H9 (cell line): Measurements from ENCODE around the gene GVQW3. TPM values are rescaled to one million over a fixed set of nuclear protein-coding genes. Genes with fewer than 3 reads are reported as not detected.
A peak's percentile ranks its signal among the peaks of the same experiment; 100 is the strongest.

Experiments used
- DNase-seq: peaks from one replicate; pipeline ENCODE4 v3.0.0-alpha.2; 2017
- H2AFZ ChIP-seq: one replicate; pipeline ENCODE4 v1.6.1; 2013; ENCODE audit warnings: mild to moderate bottlenecking, low read length, control low read depth, moderate library complexity
- H2AK5ac ChIP-seq: 2 replicates; pipeline ENCODE4 v1.6.1; 2013; ENCODE audit warnings: low read length, control low read depth, mixed read lengths; ENCODE audit not compliant: insufficient read length
- H2BK120ac ChIP-seq: one replicate; pipeline ENCODE4 v1.6.1; 2013; ENCODE audit warnings: low read depth, mild to moderate bottlenecking, low read length, control low read depth, inconsistent platforms; ENCODE audit not compliant: poor library complexity, severe bottlenecking
- H2BK12ac ChIP-seq: 2 replicates; pipeline ENCODE4 v1.6.1; 2013; ENCODE audit warnings: low read length, control low read depth, mixed read lengths, low read depth; ENCODE audit not compliant: insufficient read length
- H2BK15ac ChIP-seq: 2 replicates; pipeline ENCODE4 v1.6.1; 2013; ENCODE audit warnings: low read depth, low read length, control low read depth
- H2BK20ac ChIP-seq: one replicate; pipeline ENCODE4 v1.6.1; 2013; ENCODE audit warnings: low read depth, mild to moderate bottlenecking, low read length, control low read depth, inconsistent platforms; ENCODE audit not compliant: poor library complexity, severe bottlenecking
- H2BK5ac ChIP-seq: 2 replicates; pipeline ENCODE4 v1.6.1; 2013; ENCODE audit warnings: low read length, control low read depth, mixed read lengths; ENCODE audit not compliant: insufficient read length
- H3K14ac ChIP-seq: 2 replicates; pipeline ENCODE4 v1.6.1; 2013; ENCODE audit warnings: low read length, control low read depth; ENCODE audit not compliant: insufficient read depth
- H3K18ac ChIP-seq: 2 replicates; pipeline ENCODE4 v1.6.1; 2013; ENCODE audit warnings: low read depth, mild to moderate bottlenecking, mixed read lengths, low read length, control low read depth; ENCODE audit not compliant: insufficient read length
- H3K23ac ChIP-seq: 2 replicates; pipeline ENCODE4 v1.6.1; 2013; ENCODE audit warnings: low read length, control low read depth, mixed read lengths, low read depth; ENCODE audit not compliant: insufficient read length
- H3K23me2 ChIP-seq: 2 replicates; pipeline ENCODE4 v1.6.1; 2013; ENCODE audit warnings: low read depth, mild to moderate bottlenecking, mixed read lengths, low read length, control low read depth; ENCODE audit not compliant: insufficient read length, poor library complexity, severe bottlenecking
- H3K27ac ChIP-seq: 2 replicates; pipeline ENCODE4 v1.5.1; 2013; ENCODE audit warnings: low read length, control low read depth, mixed read lengths, low read depth; ENCODE audit not compliant: insufficient read length
- H3K27me3 ChIP-seq: 2 replicates; pipeline ENCODE4 v1.6.1; 2013; ENCODE audit warnings: low read length, control low read depth, inconsistent platforms; ENCODE audit not compliant: insufficient read depth
- H3K4ac ChIP-seq: 2 replicates; pipeline ENCODE4 v1.6.1; 2013; ENCODE audit warnings: low read depth, mild to moderate bottlenecking, control low read depth, inconsistent platforms, low read length, moderate library complexity
- H3K4me1 ChIP-seq: 2 replicates; pipeline ENCODE4 v1.6.1; 2013; ENCODE audit warnings: low read length, control low read depth, inconsistent platforms; ENCODE audit not compliant: insufficient read depth
- H3K4me2 ChIP-seq: 2 replicates; pipeline ENCODE4 v1.6.1; 2013; ENCODE audit warnings: low read length, control low read depth, mixed read lengths; ENCODE audit not compliant: insufficient read length, insufficient read depth
- H3K56ac ChIP-seq: 2 replicates; pipeline ENCODE4 v1.6.1; 2013; ENCODE audit warnings: low read depth, mild to moderate bottlenecking, mixed read lengths, low read length, control low read depth; ENCODE audit not compliant: insufficient read length
- H3K79me1 ChIP-seq: 2 replicates; pipeline ENCODE4 v1.6.1; 2013; ENCODE audit warnings: low read depth, mild to moderate bottlenecking, moderate library complexity, low read length, control low read depth, inconsistent platforms; ENCODE audit not compliant: insufficient read depth, poor library complexity, severe bottlenecking
- H3K79me2 ChIP-seq: 2 replicates; pipeline ENCODE4 v1.6.1; 2013; ENCODE audit warnings: low read length, control low read depth, inconsistent platforms; ENCODE audit not compliant: insufficient read depth
- H3K9ac ChIP-seq: 2 replicates; pipeline ENCODE4 v1.6.1; 2013; ENCODE audit warnings: low read length, control low read depth, mixed read lengths; ENCODE audit not compliant: insufficient read length; ENCODE audit errors: extremely low read depth
- H3K9me3 ChIP-seq: one replicate; pipeline ENCODE4 v1.6.1; 2013; ENCODE audit warnings: low read depth, low read length, inconsistent platforms; ENCODE audit not compliant: control insufficient read depth
- H3T11ph ChIP-seq: one replicate; pipeline ENCODE4 v1.6.1; 2013; ENCODE audit warnings: mild to moderate bottlenecking, low read length, control low read depth, inconsistent platforms
- H4K20me1 ChIP-seq: one replicate; pipeline ENCODE4 v1.6.1; 2013; ENCODE audit not compliant: control insufficient read depth, insufficient read length, insufficient read depth
- H4K5ac ChIP-seq: 2 replicates; pipeline ENCODE4 v1.6.1; 2013; ENCODE audit warnings: low read depth, mild to moderate bottlenecking, mixed read lengths, low read length, control low read depth; ENCODE audit not compliant: insufficient read length
- H4K8ac ChIP-seq: replicated peaks from 2 replicates; pipeline ENCODE4 v1.6.1; 2013; ENCODE audit warnings: low read length, control low read depth, mixed read lengths, low read depth; ENCODE audit not compliant: insufficient read length
- H4K91ac ChIP-seq: 2 replicates; pipeline ENCODE4 v1.6.1; 2013; ENCODE audit warnings: low read depth, mild to moderate bottlenecking, moderate library complexity, mixed read lengths, low read length, control low read depth; ENCODE audit not compliant: insufficient read length
- H3K27ac Mint-ChIP-seq, 3 experiments: 2 replicates in 2 of 3; 3 replicates in 1 of 3; pipeline ENCODE4 v1.8.0; 2020 to 2021; ENCODE audit warnings: mixed read lengths in 3 of 3, mild to moderate bottlenecking in 1 of 3, moderate library complexity in 1 of 3
- H3K27me3 Mint-ChIP-seq: 2 replicates; pipeline ENCODE4 v1.8.0; 2021; ENCODE audit warnings: low read depth, mild to moderate bottlenecking, moderate library complexity, mixed read lengths
- H3K36me3 Mint-ChIP-seq, 3 experiments: 2 replicates in 2 of 3; 3 replicates in 1 of 3; pipeline ENCODE4 v1.8.0; 2020 to 2021; ENCODE audit warnings: low read depth in 3 of 3, mixed read lengths in 3 of 3; ENCODE audit not compliant: insufficient read depth in 1 of 3
- H3K4me1 Mint-ChIP-seq, 2 experiments: 2 replicates each; pipeline ENCODE4 v1.8.0; 2020; ENCODE audit warnings: mixed read lengths in 2 of 2
- H3K4me3 Mint-ChIP-seq, 2 experiments: 2 replicates in 1 of 2; 3 replicates in 1 of 2; pipeline ENCODE4 v1.8.0; 2020 to 2021; ENCODE audit warnings: mild to moderate bottlenecking in 2 of 2, mixed read lengths in 2 of 2, moderate library complexity in 1 of 2
- H3K9me3 Mint-ChIP-seq, 2 experiments: 2 replicates in 1 of 2; 3 replicates in 1 of 2; pipeline ENCODE4 v1.8.0; 2020; ENCODE audit warnings: mild to moderate bottlenecking in 2 of 2, mixed read lengths in 2 of 2, moderate library complexity in 1 of 2
- WGBS: extraction: QIAGEN DNeasy Blood & Tissue Kit; methylation state at CpG from one replicate; pipeline ENCODE4 v1.1.7; 2013; ENCODE audit warnings: missing lambda C conversion rate, low lambda C conversion rate, mixed read lengths; ENCODE audit not compliant: insufficient read length; ENCODE audit errors: extremely low coverage; 5-methylcytosine and 5-hydroxymethylcytosine counted together
- long read RNA-seq: library from polyadenylated mRNA; unstranded; transcript quantifications from one replicate; pipeline ENCODE4 v2.0.0, GENCODE V29; 2020
- total RNA-seq: library from RNA; stranded (reverse); gene quantifications from 2 replicates; pipeline ENCODE4 v1.2.1, GENCODE V29; 2021
- TF ChIP-seq, protein P1 (sequence below): fragments of 200-600 bp; sonication (generic); conservative IDR thresholded peaks from 3 replicates; pipeline ENCODE4 v1.8.0; 2021; ENCODE audit warnings: antibody characterized with exemption, mild to moderate bottlenecking

GVQW3 gene
- total RNA-seq, result 4.5 and 4.7 TPM in 2 replicates
- long read RNA-seq, transcript GVQW3-203 (1 exons, 2,462 nt), result major isoform, 10 of 14 reads
- long read RNA-seq, partial matches to known transcripts, result 0 of 14 reads
- long read RNA-seq, other reads (novel, unspliced or antisense), result 2 of 14 reads

DNA sequence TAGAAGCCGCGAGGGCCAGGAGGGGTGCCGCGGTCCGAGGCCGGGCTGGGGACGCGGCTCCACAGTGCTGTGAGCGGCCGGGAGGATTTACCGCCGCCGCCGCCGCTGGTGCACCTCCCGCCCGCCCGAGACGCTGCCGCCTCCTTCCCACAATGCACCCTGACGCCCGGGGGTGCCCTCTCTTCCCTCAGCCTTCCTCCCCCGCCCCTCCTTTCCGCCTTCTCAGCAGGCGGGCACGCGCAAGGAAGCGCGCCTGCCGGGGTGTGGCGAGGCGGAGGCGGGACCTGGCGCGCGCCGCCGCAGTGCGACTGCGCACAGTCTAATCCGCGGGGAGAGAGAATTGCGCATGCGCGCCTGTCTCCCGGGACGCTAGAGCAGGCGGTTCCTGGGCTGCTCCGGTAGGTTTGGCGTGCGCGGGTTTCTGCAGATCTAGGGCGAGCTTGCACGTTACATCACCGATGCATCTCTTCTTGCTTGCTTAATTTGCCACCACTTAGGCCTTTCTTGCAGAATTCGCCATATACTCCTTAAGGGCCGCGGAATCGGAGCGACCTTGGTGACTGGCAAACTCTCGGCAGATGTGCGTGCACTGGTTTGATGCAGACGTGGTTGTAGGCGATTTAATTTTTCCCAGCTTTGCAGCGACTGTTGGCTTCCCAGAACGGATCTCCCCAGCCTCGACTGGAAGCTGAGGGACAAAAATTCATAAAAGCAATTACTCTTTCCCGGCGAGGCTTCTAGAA lies at the start of gene GVQW3, which contains the start of gene THAP12:
GVQW3 (plus strand) TSS at position 347 of the 743 bp plus-strand sequence. CDS start 506 bp downstream, outside the sequence.
THAP12 (minus strand) TSS at position 156 of the 743 bp plus-strand sequence. CDS start 296 bp downstream, outside the sequence.
- Histone ChIP-seq H4K91ac (no peak within 1 kb of the TSS), H3K9me3 (no peaks in the 10 kb centered on the region), H3K18ac (no peak within 1 kb of the TSS), H2BK5ac (no peak within 1 kb of the TSS), H3T11ph (no peak within 1 kb of the TSS), H3K27ac (no peak within 1 kb of the TSS), H4K20me1 (no peaks in the 10 kb centered on the region), H3K27me3 (no peaks in the 10 kb centered on the region), H3K14ac (peak within 1 kb of the TSS; percentile 65; the same call in 1 of the 2 replicates), H2BK120ac (no peak within 1 kb of the TSS), H3K4ac (no peak within 1 kb of the TSS), H3K4me2 (peak within 1 kb of the TSS; percentile 94), H3K4me1 (peaks cover 12% of the 10 kb centered on the region; the same call in 1 of the 2 replicates), H4K8ac (no peak within 1 kb of the TSS), H2AFZ (no peak within 1 kb of the TSS), H3K79me1 (peaks cover 4% of the 10 kb centered on the region), H3K9ac (peak within 1 kb of the TSS; percentile 73), H3K56ac (no peak within 1 kb of the TSS), H3K23me2 (peaks cover 11% of the 10 kb centered on the region), H2BK12ac (no peak within 1 kb of the TSS), H2AK5ac (no peak within 1 kb of the TSS), H3K79me2 (peaks cover 18% of the 10 kb centered on the region; the same call in 1 of the 2 replicates), H2BK20ac (no peak within 1 kb of the TSS), H2BK15ac (no peak within 1 kb of the TSS), H3K23ac (no peak within 1 kb of the TSS), H4K5ac (no peak within 1 kb of the TSS)
- H3K27me3 Mint-ChIP-seq, result peaks cover 2% of the 10 kb centered on the region; the same call in 1 of the 2 replicates
- H3K27ac Mint-ChIP-seq, result peak within 1 kb of the TSS; percentile 2 to 95 (median 57); a peak in 5 of 7 replicates
- H3K9me3 Mint-ChIP-seq, result no peaks in the 10 kb centered on the region
- H3K36me3 Mint-ChIP-seq, result peaks cover 0 to 12% (median 8%) of the 10 kb centered on the region in 3 experiments; a peak in 4 of 7 replicates
- H3K4me3 Mint-ChIP-seq, result peak within 1 kb of the TSS; percentile 92 to 93
- H3K4me1 Mint-ChIP-seq, result peaks cover 36% of the 10 kb centered on the region in 2 experiments
- TF ChIP-seq, protein P1, sequence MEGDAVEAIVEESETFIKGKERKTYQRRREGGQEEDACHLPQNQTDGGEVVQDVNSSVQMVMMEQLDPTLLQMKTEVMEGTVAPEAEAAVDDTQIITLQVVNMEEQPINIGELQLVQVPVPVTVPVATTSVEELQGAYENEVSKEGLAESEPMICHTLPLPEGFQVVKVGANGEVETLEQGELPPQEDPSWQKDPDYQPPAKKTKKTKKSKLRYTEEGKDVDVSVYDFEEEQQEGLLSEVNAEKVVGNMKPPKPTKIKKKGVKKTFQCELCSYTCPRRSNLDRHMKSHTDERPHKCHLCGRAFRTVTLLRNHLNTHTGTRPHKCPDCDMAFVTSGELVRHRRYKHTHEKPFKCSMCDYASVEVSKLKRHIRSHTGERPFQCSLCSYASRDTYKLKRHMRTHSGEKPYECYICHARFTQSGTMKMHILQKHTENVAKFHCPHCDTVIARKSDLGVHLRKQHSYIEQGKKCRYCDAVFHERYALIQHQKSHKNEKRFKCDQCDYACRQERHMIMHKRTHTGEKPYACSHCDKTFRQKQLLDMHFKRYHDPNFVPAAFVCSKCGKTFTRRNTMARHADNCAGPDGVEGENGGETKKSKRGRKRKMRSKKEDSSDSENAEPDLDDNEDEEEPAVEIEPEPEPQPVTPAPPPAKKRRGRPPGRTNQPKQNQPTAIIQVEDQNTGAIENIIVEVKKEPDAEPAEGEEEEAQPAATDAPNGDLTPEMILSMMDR, result peak; percentile 28; the same call in 2 of the 3 replicates
- peak; percentile 97 for DNase-seq
- WGBS, result no CpG with 5 or more reads among the region's 69 CpGs
